GM19468 (cell line): Measurements from ENCODE around the gene GJA5.

Source experiments
- ATAC-seq: cut with Tn5 transposase; IDR thresholded peaks from one replicate; pipeline ENCODE4 v1.9.1; 2021; ENCODE audit warnings: mild to moderate bottlenecking, moderate library complexity, moderate number of reproducible peaks; ENCODE audit not compliant: unreplicated experiment; ENCODE audit errors: extremely low read depth

The GJA5 gene

DNA sequence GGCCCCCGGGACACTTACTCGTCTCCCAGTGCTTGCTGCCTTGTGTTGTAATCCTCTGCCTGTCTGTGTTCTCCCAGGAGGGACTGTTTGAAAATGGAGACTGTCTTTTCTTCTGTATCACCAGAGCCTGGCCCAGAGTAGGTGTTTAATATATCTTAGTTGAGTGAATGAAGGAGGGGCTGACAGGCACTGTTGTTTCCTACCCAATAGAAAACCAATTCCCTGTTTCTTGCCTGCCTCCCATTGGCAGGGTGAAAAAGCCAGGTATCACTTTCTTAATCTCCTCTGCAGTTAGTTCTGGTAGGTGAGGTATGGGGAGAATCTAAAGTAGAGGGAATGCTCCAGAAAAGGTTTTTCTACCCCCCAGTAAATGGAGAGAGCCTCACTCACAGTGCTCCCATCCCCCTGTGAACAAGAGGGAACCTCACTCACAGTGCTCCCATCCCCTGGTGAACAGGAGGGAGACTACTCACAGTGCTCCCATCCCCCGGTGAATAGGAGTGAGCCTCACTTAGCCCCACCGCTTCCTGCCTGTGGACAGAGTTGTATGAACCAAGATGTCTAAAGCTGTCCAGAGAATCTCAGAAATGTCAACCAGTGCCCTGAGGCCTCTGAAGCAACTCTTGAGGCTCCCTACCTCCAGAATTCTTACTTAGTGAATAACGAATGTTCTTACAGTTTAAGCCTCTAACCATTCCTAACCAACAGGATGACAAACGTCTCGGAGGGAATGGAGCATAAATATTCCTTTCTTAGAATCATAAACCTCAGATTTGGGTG is at the start of gene GJA5:
Gene GJA5 (minus strand): TSS at position 122 of the 780 bp plus-strand sequence. CDS start 1,364 bp downstream, outside the sequence.
- ATAC-seq = no peak

- ATAC-seq = no peak
These were observed 48.8 kb upstream of the GJA5 start for GRCh38 chr1:147809236-147809635.

DNA sequence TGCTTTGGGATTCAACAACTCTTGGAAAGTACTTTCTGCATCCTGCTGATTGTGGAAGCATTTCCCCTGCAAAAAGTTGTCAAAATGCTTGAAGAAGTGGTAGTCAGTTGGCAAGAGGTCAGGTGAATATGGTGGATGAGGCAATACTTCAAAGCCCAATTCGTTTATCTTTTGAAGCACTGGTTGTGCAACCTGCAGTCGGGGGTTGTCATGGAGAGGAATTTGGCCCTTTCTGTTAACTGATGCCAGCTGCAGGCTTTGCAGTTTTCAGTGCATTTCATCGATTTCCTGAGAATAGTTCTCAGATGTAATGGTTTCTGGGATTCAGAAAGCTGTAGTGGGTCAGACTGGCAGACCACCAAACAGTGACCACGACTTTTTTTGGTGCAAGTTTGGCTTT is 47.6 kb upstream of the GJA5 start:
- no peak for ATAC-seq

DNA sequence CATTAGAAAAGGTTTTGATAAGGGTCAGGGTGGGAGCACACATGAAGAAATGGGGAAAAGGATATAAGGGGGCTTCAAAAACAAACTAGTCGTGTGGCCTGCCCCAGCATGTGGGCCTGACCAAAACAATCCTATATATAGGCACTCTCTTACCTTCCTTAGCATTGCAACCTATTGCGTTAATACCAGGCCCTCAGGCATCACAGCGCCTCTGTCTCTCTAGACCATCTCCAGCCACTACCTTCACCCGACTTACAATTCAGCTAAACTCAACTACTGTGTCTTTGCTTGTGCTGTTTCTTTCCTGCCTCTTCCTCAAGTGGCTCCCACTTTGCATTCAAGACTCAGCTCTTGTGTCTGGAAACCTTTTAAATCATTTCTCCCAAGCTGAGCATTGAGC is 47.0 kb upstream of the GJA5 start:
- no peak for ATAC-seq

DNA sequence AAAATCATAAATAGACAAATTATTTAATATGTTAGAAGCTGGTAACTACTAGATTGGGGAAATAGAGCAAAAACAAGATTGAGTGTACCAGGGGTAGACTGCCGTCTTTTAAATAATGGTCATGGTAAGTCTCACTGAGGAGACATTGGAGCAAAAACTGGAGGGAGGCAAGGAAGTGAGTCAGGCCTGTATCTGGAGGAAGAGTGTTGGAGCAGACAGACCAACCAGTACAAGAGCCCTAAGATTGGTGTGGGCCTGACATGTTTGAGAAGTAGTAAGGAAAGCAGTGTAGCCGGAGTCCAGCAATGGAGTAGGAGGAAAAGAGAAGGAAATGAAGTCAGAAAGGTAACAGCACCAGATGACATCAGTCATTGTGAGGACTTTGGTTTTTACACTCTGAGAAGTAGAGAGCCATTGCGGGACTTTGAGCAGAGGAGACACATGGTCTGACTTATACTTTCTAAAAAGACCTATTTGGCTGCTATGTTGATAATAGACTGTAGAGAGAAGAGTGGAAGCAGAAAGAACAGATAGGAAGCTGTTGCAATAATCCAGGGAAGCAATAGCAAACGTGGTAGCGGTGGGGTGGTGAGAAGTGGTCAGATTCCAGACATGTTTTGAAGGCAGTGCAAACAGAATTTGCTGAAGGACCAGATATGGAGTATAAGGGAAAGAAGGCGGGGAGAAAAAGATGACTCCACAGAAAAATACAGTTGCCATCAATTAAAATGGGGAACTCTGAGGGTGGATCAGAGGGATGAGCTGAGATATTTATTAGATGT is 44.7 kb upstream of the GJA5 start:
- ATAC-seq = no peak

GRCh38 chr1:147800804-147801203 is 40.4 kb upstream of the GJA5 start:
- no peak for ATAC-seq

DNA sequence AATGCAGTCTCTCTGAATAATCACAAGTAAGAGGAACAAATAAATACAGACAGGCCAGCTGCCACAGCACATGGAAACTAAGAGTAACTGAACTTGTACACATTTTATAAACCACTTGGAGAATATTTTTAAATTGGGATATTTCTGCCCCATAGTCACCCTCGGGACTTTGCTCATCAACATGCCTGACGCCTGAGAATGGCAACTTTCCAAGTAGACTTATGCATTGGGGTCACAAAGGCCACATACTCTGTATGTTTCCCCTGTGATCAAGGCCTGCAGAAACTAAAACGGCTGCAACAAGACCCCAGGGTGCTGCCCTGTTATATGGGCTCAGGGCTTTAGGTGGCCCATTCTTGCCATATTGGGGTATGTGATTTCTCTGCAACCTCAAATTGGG is 38.3 kb upstream of the GJA5 start:
- ATAC-seq = no peak

GRCh38 chr1:147794570-147794969 is 34.2 kb upstream of the GJA5 start:
- no peak for ATAC-seq

- no peak for ATAC-seq
These were observed 31.5 kb upstream of the GJA5 start for GRCh38 chr1:147791876-147792275.

DNA sequence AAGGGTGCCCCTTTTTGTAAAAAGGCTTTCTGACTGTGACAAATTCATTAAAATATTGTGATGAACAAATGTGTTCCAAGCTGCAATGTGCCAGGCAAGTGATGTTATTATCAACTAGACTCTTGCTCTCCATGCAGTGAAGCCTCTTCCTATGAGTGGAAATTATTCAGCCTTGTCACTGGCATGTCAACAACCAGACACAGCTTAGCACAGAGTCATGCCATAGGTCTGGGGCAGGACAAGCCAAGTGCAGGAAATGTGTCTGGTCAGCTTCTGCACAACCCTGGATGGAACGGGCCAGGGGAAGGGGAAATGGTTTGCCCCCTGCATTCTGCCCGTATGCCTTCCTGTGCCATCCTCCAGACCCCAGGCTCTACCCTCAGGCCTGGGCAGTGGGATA is 27.4 kb upstream of the GJA5 start:
- ATAC-seq = no peak

DNA sequence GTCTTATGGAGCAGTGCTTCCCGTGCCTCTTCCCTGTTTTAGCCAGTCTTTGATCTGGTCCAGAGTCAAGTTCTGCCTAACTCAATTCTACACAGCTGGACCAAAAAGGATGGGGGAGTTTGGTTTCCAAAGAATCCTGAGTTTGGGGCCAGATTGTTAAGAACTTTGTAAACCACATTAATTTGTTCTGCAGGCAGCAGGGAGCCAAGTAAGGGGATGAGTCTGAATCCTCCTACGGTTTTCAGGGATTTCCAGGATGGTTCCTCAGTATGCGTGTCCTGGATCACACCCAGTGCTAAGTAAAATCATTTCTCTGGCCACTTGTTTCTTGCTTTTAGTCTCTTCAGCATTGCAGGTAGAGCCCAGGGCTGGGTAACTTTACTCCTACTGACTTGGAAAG is 26.1 kb upstream of the GJA5 start:
- ATAC-seq = no peak

DNA sequence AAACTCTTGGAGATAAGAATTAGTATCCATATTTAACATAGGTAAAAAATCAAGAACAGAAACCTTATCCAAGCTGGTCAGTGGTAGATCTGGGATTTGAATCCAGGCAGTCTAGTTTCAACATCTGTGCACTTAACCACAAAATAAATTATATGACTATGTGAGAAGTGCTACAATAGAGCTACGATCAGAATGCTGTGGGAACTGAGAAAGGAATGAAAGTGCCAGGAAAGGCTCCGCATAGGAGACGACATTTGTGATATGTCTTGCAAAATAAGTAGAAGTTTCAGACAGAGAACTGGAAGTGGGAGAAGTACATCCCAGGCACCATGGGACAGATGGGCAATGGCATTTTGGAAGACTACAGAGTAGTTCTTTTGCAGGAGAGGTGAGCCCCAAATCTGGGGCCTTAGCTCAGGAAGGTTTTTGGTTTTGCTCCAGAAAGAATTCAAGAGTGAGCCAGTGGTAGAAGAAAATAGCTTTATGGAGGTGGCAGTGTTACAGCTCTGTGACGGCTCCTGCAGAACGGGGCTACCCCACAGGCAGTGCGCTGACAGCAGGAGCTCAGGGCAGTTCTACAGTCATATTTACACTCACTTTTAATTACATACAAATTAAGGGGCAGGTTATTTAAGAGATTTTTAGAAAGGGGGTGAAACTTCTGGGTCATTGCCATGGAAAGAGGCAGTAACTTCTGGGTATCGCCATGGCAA is 25.5 kb upstream of the GJA5 start:
- ATAC-seq = no peak

DNA sequence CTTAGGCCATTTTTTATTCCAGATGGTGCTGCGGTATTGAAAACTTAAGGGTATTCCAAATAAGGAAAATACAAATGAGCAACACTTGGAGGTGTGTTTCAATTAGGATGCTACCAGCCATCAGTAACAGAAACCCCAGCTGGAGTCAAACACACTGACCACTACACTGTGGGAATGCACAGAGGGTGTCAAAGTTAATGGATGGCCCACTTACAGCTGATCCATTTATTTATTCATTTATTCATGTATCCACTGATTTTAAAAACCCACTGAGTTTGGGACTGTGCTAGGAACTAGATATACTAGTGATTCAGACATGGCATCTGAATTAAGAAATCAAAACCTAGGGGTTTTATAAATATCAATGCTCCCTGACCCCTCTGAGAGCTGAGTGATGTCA is 24.5 kb upstream of the GJA5 start:
- no peak for ATAC-seq

DNA sequence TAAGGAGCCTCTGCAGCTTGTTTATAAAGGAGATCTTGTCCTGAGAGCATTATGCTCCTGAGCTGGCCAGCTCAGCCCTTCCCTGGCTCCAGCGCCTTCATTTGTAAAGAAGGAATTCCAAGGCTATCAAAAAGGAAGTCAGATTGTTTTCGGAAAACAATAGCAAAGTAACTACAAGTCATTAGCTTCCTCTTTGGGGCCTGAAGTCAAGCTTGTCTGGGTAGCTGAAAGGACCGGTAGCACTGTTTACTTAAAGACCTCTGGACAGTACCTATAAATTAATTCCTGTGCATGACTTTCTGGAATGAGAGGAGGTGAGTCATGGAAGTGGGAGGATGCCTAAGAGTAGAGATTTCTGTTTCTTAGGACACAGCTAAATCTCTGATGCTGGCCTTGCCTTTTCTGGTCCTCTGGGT is 20.7 kb upstream of the GJA5 start:
- ATAC-seq = no peak

- ATAC-seq = no peak
These were observed 17.3 kb upstream of the GJA5 start for GRCh38 chr1:147777694-147778093.

DNA sequence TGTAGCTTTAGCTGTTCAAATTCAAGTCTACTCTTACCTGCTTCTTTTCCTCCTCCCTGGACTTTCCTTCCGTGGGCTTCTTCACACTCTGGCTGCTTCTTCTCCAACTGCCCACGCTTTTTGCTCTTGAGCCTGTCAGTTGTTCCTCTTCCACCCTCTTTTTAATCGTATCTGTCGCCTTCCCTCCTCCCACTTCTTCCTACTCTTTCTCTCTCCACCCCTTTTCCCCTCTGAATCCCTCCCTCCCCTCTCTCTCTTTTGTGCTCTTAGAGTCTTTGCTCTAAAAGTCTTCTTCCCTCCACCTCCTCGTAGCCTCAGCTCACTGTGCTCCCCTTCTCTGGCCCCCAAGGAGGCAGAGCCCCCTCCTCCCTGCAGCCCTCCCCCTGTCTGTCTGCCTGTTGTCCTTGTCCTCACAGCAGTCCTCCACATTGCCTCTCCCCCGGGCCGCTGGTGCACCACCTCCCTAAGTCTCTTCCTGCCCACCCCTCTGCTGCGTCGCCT is 12.9 kb upstream of the GJA5 start:
- ATAC-seq = no peak

DNA sequence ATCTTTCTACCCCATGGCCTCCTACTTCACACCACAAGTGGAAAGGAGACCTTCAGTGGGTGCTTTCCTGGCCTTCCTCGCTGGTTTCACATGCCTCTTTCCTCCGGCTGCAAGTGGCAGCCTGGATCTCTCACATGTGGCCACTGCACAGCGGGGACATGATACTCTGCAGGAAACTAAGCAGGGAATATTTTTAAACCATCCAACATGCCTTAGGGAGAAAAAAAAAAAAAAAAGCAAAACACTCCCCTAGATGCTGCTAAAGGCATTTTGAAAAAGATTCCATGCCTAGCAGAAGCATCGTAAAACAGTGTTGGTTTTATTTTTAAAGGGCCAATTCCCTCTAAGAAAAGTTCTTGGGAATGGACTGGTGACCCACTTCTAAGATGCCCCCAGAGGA is 12.2 kb upstream of the GJA5 start:
- ATAC-seq = no peak

DNA sequence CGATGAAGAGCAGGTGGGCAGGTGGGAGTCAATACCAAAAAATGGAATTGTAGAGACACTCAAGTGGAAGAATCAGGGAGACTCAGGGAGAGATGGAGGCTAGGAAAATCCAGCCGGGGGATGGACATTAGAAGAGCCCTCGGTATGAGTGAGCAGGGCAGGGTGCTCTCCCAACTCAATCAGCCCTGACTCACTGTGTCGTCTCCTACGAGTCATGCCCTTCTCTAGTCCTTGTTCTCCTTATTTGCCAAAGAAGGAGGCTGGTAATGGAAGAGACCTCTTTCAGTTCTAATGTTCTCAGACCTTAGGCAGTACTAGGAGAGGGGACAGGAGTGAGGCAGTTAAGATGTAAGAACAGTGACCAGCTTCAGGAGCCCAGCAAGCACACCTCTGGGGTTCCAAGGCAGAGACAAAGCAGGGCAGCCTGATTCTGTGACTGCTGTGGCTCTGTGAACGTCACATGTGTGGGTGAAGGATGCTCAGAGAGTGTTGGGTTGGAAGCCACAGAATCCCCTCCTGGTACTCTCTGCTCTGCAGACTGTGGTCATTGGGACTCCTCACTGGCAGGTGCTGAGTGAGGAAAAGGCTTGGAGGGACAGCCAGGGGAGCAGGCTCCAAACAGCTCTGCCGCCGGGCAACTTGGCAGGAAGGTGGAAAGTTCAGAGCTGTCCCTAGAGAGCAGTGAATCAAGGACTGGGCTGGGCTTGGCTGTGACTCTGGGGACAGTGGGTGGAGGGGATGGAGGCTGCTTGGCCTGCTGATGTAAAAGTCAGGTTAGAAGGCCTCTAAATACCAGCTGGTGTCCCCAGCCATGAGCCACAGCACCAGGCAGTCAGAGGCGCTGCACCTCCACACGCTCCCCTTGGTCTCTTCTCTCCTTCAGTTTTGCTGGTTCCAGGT is 11.1 kb upstream of the GJA5 start:
- ATAC-seq = no peak

GRCh38 chr1:147769106-147769505 is 8.7 kb upstream of the GJA5 start:
- no peak for ATAC-seq

GRCh38 chr1:147768582-147768981 is 8.2 kb upstream of the GJA5 start:
- ATAC-seq = no peak
